ENCODE results near the gene POLR2J3. TPM values are rescaled to one million over a fixed set of nuclear protein-coding genes. Genes with fewer than 3 reads are reported as not detected.
"Not testable (repeated sequence)": the region's sequence is repeated elsewhere in the genome, so short reads cannot be mapped to it uniquely, and the experiment has no call there.

The POLR2J3 gene
- total RNA-seq, 1 donor from 2014 or later: 27.3 TPM

GRCh38 chr7:102581722-102582121 is 9.3 kb upstream of the POLR2J3 start:
- not testable (repeated sequence) for DNase-seq

- not testable (repeated sequence) for DNase-seq
These were observed 6.1 kb upstream of the POLR2J3 start for GRCh38 chr7:102578486-102578885.

GRCh38 chr7:102577315-102578240 is 5.2 kb upstream of the POLR2J3 start:
- DNase-seq: not testable (repeated sequence)

GRCh38 chr7:102576363-102576762 is 4.0 kb upstream of the POLR2J3 start:
- not testable (repeated sequence) for DNase-seq

GRCh38 chr7:102574607-102575006 is 2.2 kb upstream of the POLR2J3 start:
- DNase-seq: not testable (repeated sequence)

GRCh38 chr7:102568620-102569019 is 3.8 kb downstream of the POLR2J3 start:
- DNase-seq: not testable (repeated sequence)

- DNase-seq: not testable (repeated sequence)
These were observed 21.5 kb downstream of the POLR2J3 start, which contains the start of gene SPDYE2 for GRCh38 chr7:102550808-102551422. SPDYE2 (plus strand) TSS chr7:102551226; CDS start chr7:102553256, 2,030 bp downstream.

GRCh38 chr7:102546353-102546752 is 26.0 kb downstream of the POLR2J3 start:
- DNase-seq: not testable (repeated sequence)

GRCh38 chr7:102545288-102545687 is 27.1 kb downstream of the POLR2J3 start:
- not testable (repeated sequence) for DNase-seq

- DNase-seq: not testable (repeated sequence)
These were observed 28.0 kb downstream of the POLR2J3 start for GRCh38 chr7:102544372-102544771.

GRCh38 chr7:102543596-102543995 is 28.8 kb downstream of the POLR2J3 start, which contains the start of gene UPK3BL2:
UPK3BL2 (minus strand) TSS chr7:102543696; CDS start chr7:102543636, 60 bp downstream.
- DNase-seq: not testable (repeated sequence)

GRCh38 chr7:102542771-102543170 is 29.6 kb downstream of the POLR2J3 start:
- DNase-seq: not testable (repeated sequence)

- DNase-seq: not testable (repeated sequence)
These were observed 30.3 kb downstream of the POLR2J3 start for GRCh38 chr7:102542083-102542482.

GRCh38 chr7:102540604-102541003 is 31.8 kb downstream of the POLR2J3 start:
- not testable (repeated sequence) for DNase-seq

- not testable (repeated sequence) for DNase-seq
These were observed 37.2 kb downstream of the POLR2J3 start for GRCh38 chr7:102535062-102535615.

GRCh38 chr7:102532127-102532526 is 40.3 kb downstream of the POLR2J3 start:
- DNase-seq: not testable (repeated sequence)

GRCh38 chr7:102531583-102531982 is 40.8 kb downstream of the POLR2J3 start:
- DNase-seq: not testable (repeated sequence)

GRCh38 chr7:102527822-102528793 is 44.3 kb downstream of the POLR2J3 start:
- DNase-seq: not testable (repeated sequence)

GRCh38 chr7:102527182-102527581 is 45.2 kb downstream of the POLR2J3 start:
- DNase-seq: not testable (repeated sequence)

GRCh38 chr7:102524803-102525202 is 47.6 kb downstream of the POLR2J3 start:
- DNase-seq: not testable (repeated sequence)

- not testable (repeated sequence) for DNase-seq
These were observed 51.6 kb downstream of the POLR2J3 start for GRCh38 chr7:102520797-102521196.
